Gastrocnemius medialis (tissue), 4 donors: ENCODE data around the gene HELZ2. TPM values are rescaled to one million over a fixed set of nuclear protein-coding genes. Genes with fewer than 3 reads are reported as not detected.

Experiments used
- ATAC-seq, 2 donors: fragments of 150-250 bp; one replicate each; pipeline ENCODE4 v1.9.1; 2016
- DNase-seq, 2 donors: peaks; one replicate each; pipeline ENCODE4 v3.0.0-alpha.2; 2019
- H3K27ac ChIP-seq, 4 donors: fragments of 200-600 bp; sonication (generic); 1 replicate in 1 of 4; 2 replicates in 3 of 4; pipeline ENCODE4 v1.5.1; 2016 to 2018; ENCODE audit warnings: mild to moderate bottlenecking in 2 of 4, moderate library complexity in 1 of 4
- H3K27me3 ChIP-seq, 3 donors: fragments of 200-600 bp; sonication (generic) in 2 of 3; 1 replicate in 1 of 3; 2 replicates in 2 of 3; pipeline versions ENCODE4 v1.5.1 to v1.6.0; 2016 to 2019; ENCODE audit warnings: mild to moderate bottlenecking in 1 of 3, moderate library complexity in 1 of 3
- H3K36me3 ChIP-seq, 2 donors: fragments of 200-600 bp; sonication (generic) in 1 of 2; one replicate each; pipeline ENCODE4 v1.5.1; 2017 to 2018
- H3K4me1 ChIP-seq, 2 donors: fragments of 200-600 bp; sonication (generic) in 1 of 2; one replicate each; pipeline ENCODE4 v1.5.1; 2016 to 2017; ENCODE audit warnings: mild to moderate bottlenecking in 2 of 2
- H3K4me3 ChIP-seq, 4 donors: fragments of 200-600 bp; sonication (generic) in 3 of 4; 1 replicate in 1 of 4; 2 replicates in 3 of 4; pipeline ENCODE4 v1.5.1; 2016 to 2019; ENCODE audit warnings: mild to moderate bottlenecking in 2 of 4
- H3K9me3 ChIP-seq, 3 donors: fragments of 200-600 bp; sonication (generic) in 2 of 3; 1 replicate in 1 of 3; 2 replicates in 2 of 3; pipeline ENCODE4 v1.5.1; 2016 to 2019
- POLR2A ChIP-seq, 2 donors: fragments of 450-650 bp; IDR thresholded peaks; one replicate each; pipeline ENCODE4 v1.6.1; 2017; ENCODE audit warnings: antibody characterized with exemption in 2 of 2, mild to moderate bottlenecking in 2 of 2, moderate library complexity in 2 of 2
- in situ Hi-C, 4 donors: fragments of 200-750 bp; cut with MboI; loops; one replicate each; pipeline versions ENCODE4 v1.15.0 to v1.8.0; 2017; ENCODE audit warnings: low sequenced_read_pairs in 4 of 4
- intact Hi-C: fragments of 100-400 bp; cut with DNase I; formaldehyde crosslinking; loops from one replicate; pipeline ENCODE4 v1.15.1; 2023; ENCODE audit warnings: low total_unique reads
- total RNA-seq, 4 donors: library from RNA; depleted of rRNA; stranded (reverse); fragments of >200 nt; gene quantifications; one replicate each; pipeline versions ENCODE4 v1.1.0 to v1.2.3, GENCODE V29; 2016
- TF ChIP-seq, protein P1 (sequence below), 5 experiments: fragments of 450-650 bp in 3 of 5; fragments of 200-600 bp in 2 of 5; sonication (generic) in 2 of 5; IDR thresholded peaks in 4 of 5; conservative IDR thresholded peaks in 1 of 5; 1 replicate in 4 of 5; 2 replicates in 1 of 5; pipeline ENCODE4 v1.5.1; 2016 to 2019; ENCODE audit warnings: antibody characterized with exemption in 5 of 5, mild to moderate bottlenecking in 3 of 5, moderate library complexity in 3 of 5

Gene HELZ2
- total RNA-seq, 4 donors from 2014 or later, result 1.7 to 6.2 (median 3.6) TPM

DNA sequence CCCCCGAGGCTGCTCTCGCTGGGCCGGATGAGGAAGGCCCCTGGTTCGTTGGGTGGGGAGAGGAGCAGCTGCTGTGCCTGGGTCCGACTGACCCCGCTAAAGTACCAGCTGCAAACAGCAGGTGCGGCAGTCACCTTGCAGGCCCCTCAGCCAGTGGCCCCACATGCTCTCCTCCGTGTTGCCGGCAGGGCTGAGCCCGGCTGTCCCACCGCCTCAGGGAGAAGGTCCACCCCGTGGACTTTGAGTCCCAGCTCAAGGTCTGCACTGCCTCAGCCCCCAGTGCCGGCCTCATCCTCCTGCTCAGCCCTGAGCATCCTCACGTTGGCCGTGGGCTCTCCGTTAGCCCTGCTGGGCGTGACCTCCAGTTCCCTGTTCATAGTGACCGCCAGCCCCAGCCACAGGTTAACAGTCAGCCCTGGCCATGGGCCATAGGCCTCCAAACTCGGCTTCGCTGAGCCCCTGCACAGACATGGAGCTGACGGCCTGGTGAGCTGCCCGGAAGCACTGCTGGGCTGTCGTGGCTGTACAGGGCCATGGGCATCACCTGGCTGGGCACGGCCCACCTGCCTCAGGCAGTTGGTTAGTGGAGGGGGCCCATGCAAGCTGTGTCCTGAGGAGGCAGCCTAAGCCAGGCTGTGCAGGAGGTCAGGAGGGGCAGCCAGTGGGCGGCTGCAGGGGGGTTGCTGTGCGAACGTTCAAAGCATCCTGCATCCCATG lies 29.6 kb downstream of the HELZ2 start:
- Histone ChIP-seq H3K4me3 (no peak overlapping the region), H3K4me1 (no peaks in the 10 kb centered on the region), H3K36me3 (no peaks in the 10 kb centered on the region), H3K27ac (no peak overlapping the region), H3K9me3 (no peaks in the 10 kb centered on the region), H3K27me3 (peaks cover 18 to 29% (median 26%) of the 10 kb centered on the region in 3 donors)
- TF ChIP-seq, protein P1, sequence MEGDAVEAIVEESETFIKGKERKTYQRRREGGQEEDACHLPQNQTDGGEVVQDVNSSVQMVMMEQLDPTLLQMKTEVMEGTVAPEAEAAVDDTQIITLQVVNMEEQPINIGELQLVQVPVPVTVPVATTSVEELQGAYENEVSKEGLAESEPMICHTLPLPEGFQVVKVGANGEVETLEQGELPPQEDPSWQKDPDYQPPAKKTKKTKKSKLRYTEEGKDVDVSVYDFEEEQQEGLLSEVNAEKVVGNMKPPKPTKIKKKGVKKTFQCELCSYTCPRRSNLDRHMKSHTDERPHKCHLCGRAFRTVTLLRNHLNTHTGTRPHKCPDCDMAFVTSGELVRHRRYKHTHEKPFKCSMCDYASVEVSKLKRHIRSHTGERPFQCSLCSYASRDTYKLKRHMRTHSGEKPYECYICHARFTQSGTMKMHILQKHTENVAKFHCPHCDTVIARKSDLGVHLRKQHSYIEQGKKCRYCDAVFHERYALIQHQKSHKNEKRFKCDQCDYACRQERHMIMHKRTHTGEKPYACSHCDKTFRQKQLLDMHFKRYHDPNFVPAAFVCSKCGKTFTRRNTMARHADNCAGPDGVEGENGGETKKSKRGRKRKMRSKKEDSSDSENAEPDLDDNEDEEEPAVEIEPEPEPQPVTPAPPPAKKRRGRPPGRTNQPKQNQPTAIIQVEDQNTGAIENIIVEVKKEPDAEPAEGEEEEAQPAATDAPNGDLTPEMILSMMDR (IDR thresholded peaks at IDR 0.05 in 4 of 5, conservative IDR thresholded peaks at IDR 0.05 in 1 of 5), result no peak
- no peak for TF ChIP-seq POLR2A (IDR thresholded peaks at IDR 0.05)
- intact Hi-C loops (no loop called here), in situ Hi-C loops (loop anchor here in 1 of 4 donors (25.0 kb wide), 1 partner anchor 93 kb away; the partner anchor contains the start of gene GMEB2)
- ATAC-seq (no peak), DNase-seq (no peak)

- no peak for ATAC-seq
- peaks cover 16 to 24% (median 24%) of the 10 kb centered on the region in 3 donors for H3K27me3 ChIP-seq
- TF ChIP-seq, protein P1 (IDR thresholded peaks at IDR 0.05 in 4 of 5, conservative IDR thresholded peaks at IDR 0.05 in 1 of 5), result no peak
- TF ChIP-seq POLR2A (IDR thresholded peaks at IDR 0.05), result no peak
- intact Hi-C loops (no loop called here), in situ Hi-C loops (loop anchor here in 1 of 4 donors (25.0 kb wide), 1 partner anchor 94 kb away; the partner anchor contains the start of gene GMEB2)
- no peaks in the 10 kb centered on the region for H3K36me3 ChIP-seq
- no peaks in the 10 kb centered on the region for H3K9me3 ChIP-seq
- no peak for DNase-seq
- no peak overlapping the region for H3K4me3 ChIP-seq
- H3K4me1 ChIP-seq, result no peaks in the 10 kb centered on the region
- H3K27ac ChIP-seq, result no peak overlapping the region
Measured at GRCh38 chr20:63543733-63544132, 30.3 kb downstream of the HELZ2 start.

GRCh38 chr20:63543131-63543530 lies 30.9 kb downstream of the HELZ2 start:
- Histone ChIP-seq H3K4me3 (no peak overlapping the region), H3K9me3 (no peaks in the 10 kb centered on the region), H3K4me1 (peaks cover 0 to 2% of the 10 kb centered on the region in 2 donors), H3K27me3 (peaks cover 10 to 18% (median 18%) of the 10 kb centered on the region in 3 donors), H3K27ac (no peak overlapping the region), H3K36me3 (no peaks in the 10 kb centered on the region)
- intact Hi-C loops (no loop called here), in situ Hi-C loops (loop anchor here in 1 of 4 donors (25.0 kb wide), 1 partner anchor 94 kb away; the partner anchor contains the start of gene GMEB2)
- DNase-seq (no peak), ATAC-seq (no peak)
- TF ChIP-seq, protein P1 (IDR thresholded peaks at IDR 0.05 in 4 of 5, conservative IDR thresholded peaks at IDR 0.05 in 1 of 5), result no peak
- no peak for TF ChIP-seq POLR2A (IDR thresholded peaks at IDR 0.05)

DNA sequence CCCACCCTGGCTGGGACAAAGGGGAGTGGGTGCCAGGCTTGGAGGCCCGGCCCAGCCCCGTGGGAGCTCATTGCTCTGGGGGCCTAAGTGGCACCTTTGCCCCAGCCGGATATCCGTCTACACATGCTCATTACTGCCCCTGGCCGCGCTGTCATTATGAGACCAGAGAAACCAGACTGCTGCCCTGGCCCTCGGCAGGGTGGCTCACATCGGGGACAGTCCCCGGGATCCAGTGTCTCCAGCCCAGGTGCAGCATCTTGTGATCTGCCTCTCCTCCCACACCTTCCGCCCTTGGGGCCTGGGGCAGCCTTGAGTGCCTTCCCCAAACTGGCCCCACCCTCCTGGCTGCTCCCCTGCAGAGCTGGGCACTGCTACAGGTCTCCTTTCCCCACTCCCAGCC lies 31.3 kb downstream of the HELZ2 start:
- H3K4me1 ChIP-seq, result peaks cover 0 to 4% of the 10 kb centered on the region in 2 donors
- intact Hi-C loops, result no loop called here
- H3K27me3 ChIP-seq, result peaks cover 6 to 15% (median 13%) of the 10 kb centered on the region in 3 donors
- in situ Hi-C loops, result loop anchor here in 1 of 4 donors (25.0 kb wide), 1 partner anchor 95 kb away; the partner anchor contains the start of gene GMEB2
- TF ChIP-seq, protein P1 (IDR thresholded peaks at IDR 0.05 in 4 of 5, conservative IDR thresholded peaks at IDR 0.05 in 1 of 5), result no peak
- TF ChIP-seq POLR2A (IDR thresholded peaks at IDR 0.05), result no peak
- ATAC-seq, result no peak
- no peaks in the 10 kb centered on the region for H3K36me3 ChIP-seq
- no peak overlapping the region for H3K27ac ChIP-seq
- DNase-seq, result no peak
- no peak overlapping the region for H3K4me3 ChIP-seq
- no peaks in the 10 kb centered on the region for H3K9me3 ChIP-seq
